ENCODE measurements around the gene GHDC. TPM values are rescaled to one million over a fixed set of nuclear protein-coding genes. Genes with fewer than 3 reads are reported as not detected.

GHDC gene
- total and polyA plus RNA-seq, 2 donors (not counting 3 experiments of a cell fraction or from before 2014, with no cell fraction given), result 9.8 to 11.2 TPM

Other genes starting within 250 kb of the GHDC start
- 84.9 and 88.3 TPM in 2 replicates for gene CNP, start 227.7 kb downstream of the GHDC start, total RNA-seq
- 48.6 and 49.4 TPM in 2 replicates for gene CNP, start 227.7 kb downstream of the GHDC start, polyA plus RNA-seq
- 103 and 111 TPM in 2 replicates for gene DNAJC7, start 177.1 kb downstream of the GHDC start, total RNA-seq
- 16.0 and 19.8 TPM in 2 replicates for gene DNAJC7, start 177.1 kb downstream of the GHDC start, polyA plus RNA-seq
- 57.3 and 60.4 TPM in 2 replicates for gene NKIRAS2, start 174.4 kb downstream of the GHDC start, total RNA-seq
- gene NKIRAS2, start 174.4 kb downstream of the GHDC start, polyA plus RNA-seq, result 87.6 and 96.9 TPM in 2 replicates
- gene C17orf113, start 143.9 kb downstream of the GHDC start, total RNA-seq, result 0.18 and 0.20 TPM in 2 replicates
- gene C17orf113, start 143.9 kb downstream of the GHDC start, polyA plus RNA-seq, result 0.19 and 0.30 TPM in 2 replicates
- not detected in 2 replicates for gene ZNF385C, start 96.0 kb downstream of the GHDC start, total RNA-seq
- 0.07 TPM in 1 of 2 replicates, not detected in the other for gene ZNF385C, start 96.0 kb downstream of the GHDC start, polyA plus RNA-seq
- gene DHX58, start 81.8 kb downstream of the GHDC start, total RNA-seq, result 3.1 and 6.4 TPM in 2 replicates
- 9.0 and 12.7 TPM in 2 replicates for gene DHX58, start 81.8 kb downstream of the GHDC start, polyA plus RNA-seq
- gene KAT2A, start 73.1 kb downstream of the GHDC start, total RNA-seq, result 31.3 and 33.4 TPM in 2 replicates
- gene KAT2A, start 73.1 kb downstream of the GHDC start, polyA plus RNA-seq, result 32.4 and 32.9 TPM in 2 replicates
- not detected in 2 replicates for gene HSPB9, start 71.7 kb downstream of the GHDC start, total RNA-seq
- gene HSPB9, start 71.7 kb downstream of the GHDC start, polyA plus RNA-seq, result 0.03 TPM in 1 of 2 replicates, not detected in the other
- 188 and 210 TPM in 2 replicates for gene RAB5C, start 39.5 kb downstream of the GHDC start, total RNA-seq
- 357 and 408 TPM in 2 replicates for gene RAB5C, start 39.5 kb downstream of the GHDC start, polyA plus RNA-seq
- gene KCNH4, start 13.4 kb downstream of the GHDC start, total RNA-seq, result 0.11 TPM in 1 of 2 replicates, not detected in the other
- gene KCNH4, start 13.4 kb downstream of the GHDC start, polyA plus RNA-seq, result 0.06 and 0.11 TPM in 2 replicates
- gene HCRT, start 9.0 kb downstream of the GHDC start, total RNA-seq, result not detected in 2 replicates
- gene HCRT, start 9.0 kb downstream of the GHDC start, polyA plus RNA-seq, result not detected in 2 replicates
- 53.1 and 53.7 TPM in 2 replicates for gene STAT5B, start 81.9 kb upstream of the GHDC start, total RNA-seq
- gene STAT5B, start 81.9 kb upstream of the GHDC start, polyA plus RNA-seq, result 42.0 and 43.3 TPM in 2 replicates
- 23.4 and 23.6 TPM in 2 replicates for gene STAT5A, start 94.0 kb upstream of the GHDC start, total RNA-seq
- 18.0 and 18.2 TPM in 2 replicates for gene STAT5A, start 94.0 kb upstream of the GHDC start, polyA plus RNA-seq
- 108 and 124 TPM in 2 replicates for gene STAT3, start 193.9 kb upstream of the GHDC start, total RNA-seq
- gene STAT3, start 193.9 kb upstream of the GHDC start, polyA plus RNA-seq, result 48.2 and 59.1 TPM in 2 replicates
- gene CAVIN1, start 228.8 kb upstream of the GHDC start, total RNA-seq, result 663 and 684 TPM in 2 replicates
- 292 and 303 TPM in 2 replicates for gene CAVIN1, start 228.8 kb upstream of the GHDC start, polyA plus RNA-seq

Data from endothelial cell of umbilical vein (primary cell).